GM21529 (cell line): ENCODE results near the gene RNF44.

ENCODE experiments used
- ATAC-seq: cut with Tn5 transposase; IDR thresholded peaks from one replicate; pipeline ENCODE4 v1.9.1; 2021; ENCODE audit not compliant: unreplicated experiment

Gene RNF44

GRCh38 chr5:176536902-176537553 lies at the start of gene RNF44:
RNF44 (minus strand) TSS chr5:176537402; CDS start chr5:176532472, 4,930 bp downstream.
- peak; percentile 52 for ATAC-seq

GRCh38 chr5:176583076-176583475 lies 45.9 kb upstream of the RNF44 start:
- no peak for ATAC-seq

GRCh38 chr5:176581361-176581760 lies 44.2 kb upstream of the RNF44 start:
- ATAC-seq = no peak

DNA sequence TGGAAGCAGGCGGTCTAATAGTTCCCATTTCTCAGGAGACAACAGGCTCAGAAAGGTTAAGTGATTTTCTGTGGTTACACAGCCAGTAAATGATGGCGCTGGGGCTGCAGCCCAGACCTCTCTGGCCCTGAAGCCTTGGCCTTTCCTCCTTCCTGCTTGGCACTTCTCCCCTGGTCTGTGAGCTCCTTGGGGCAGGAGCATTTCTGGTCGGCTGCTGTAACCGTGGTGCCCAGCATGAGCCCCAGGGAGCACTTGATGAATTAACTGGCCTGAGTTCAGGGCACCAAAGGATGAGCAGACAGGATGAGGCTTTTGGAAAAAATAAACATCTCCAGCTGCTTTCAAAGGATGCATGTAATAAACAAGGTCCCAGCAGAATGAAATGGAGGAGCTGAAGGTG lies 42.1 kb upstream of the RNF44 start:
- ATAC-seq = no peak

DNA sequence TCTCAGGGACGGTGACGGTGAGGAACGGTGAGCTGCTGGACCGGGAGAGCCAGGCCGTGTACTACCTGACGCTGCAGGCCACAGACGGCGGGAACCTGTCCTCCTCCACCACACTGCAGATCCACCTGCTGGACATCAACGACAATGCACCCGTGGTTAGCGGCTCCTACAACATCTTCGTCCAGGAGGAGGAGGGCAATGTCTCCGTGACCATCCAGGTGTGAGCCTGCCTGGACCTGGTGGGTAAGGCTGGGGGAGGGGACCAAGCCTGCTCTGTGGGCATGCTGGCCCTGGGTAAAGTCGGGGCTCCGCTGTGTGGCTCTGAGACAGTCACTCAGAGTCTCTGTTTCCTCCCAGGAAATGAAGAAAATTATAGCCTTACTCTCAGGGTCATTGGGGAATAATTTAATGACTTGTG lies 41.2 kb upstream of the RNF44 start:
- ATAC-seq = no peak

DNA sequence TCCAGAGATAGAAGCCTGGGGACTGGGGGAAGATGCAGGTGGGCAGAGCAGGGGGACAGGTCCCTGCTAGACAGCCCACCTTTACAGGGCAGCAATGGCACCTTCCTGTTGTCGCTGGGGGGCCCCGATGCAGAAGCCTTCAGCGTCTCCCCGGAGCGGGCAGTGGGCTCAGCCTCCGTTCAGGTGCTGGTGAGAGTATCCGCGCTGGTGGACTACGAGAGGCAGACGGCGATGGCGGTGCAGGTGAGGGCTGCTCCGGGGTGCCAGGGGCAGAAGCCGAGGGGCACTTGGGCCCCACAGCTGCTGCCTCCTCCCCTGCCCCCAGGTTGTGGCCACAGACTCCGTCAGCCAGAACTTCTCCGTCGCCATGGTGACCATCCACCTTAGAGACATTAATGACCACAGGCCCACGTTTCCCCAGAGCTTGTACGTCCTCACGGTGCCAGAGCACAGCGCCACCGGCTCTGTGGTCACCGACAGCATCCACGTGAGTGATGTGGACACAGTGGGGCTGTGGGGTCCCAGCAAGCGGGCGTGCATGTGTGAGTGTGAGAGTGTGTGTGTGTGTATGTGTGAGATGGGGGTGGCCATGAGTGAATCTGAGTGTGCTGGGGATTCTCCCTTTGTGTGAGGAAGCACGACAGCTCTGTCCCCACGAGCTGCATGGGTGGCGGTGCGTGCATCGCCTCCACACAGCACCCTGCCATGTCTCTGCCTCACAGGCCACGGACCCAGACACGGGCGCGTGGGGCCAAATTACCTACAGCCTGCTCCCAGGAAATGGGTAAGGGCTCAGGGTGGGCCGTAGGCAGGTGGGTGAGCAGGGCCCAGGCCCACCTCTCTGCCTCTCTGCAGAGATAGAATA lies 40.3 kb upstream of the RNF44 start:
- no peak for ATAC-seq

- ATAC-seq = no peak
These were observed 38.6 kb upstream of the RNF44 start for GRCh38 chr5:176575488-176576422.

DNA sequence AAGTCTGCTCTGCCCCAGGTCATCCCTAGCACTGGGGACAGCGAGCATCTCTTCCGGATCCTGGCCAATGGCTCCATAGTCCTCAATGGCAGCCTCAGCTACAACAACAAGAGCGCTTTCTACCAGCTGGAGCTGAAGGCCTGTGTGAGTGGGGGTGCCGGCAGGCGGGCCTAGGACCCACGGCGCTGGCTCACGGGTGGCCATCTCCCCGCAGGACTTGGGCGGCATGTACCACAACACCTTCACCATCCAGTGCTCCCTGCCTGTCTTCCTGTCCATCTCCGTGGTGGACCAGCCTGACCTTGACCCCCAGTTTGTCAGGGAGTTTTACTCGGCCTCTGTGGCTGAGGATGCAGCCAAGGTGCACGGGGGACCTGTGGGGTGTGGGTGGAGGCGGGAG lies 37.9 kb upstream of the RNF44 start:
- no peak for ATAC-seq

GRCh38 chr5:176574297-176574591 lies 37.0 kb upstream of the RNF44 start:
- ATAC-seq = no peak

- no peak for ATAC-seq
These were observed 36.5 kb upstream of the RNF44 start for GRCh38 chr5:176573564-176574296.

- ATAC-seq = no peak
These were observed 32.8 kb upstream of the RNF44 start for GRCh38 chr5:176570044-176570443.

DNA sequence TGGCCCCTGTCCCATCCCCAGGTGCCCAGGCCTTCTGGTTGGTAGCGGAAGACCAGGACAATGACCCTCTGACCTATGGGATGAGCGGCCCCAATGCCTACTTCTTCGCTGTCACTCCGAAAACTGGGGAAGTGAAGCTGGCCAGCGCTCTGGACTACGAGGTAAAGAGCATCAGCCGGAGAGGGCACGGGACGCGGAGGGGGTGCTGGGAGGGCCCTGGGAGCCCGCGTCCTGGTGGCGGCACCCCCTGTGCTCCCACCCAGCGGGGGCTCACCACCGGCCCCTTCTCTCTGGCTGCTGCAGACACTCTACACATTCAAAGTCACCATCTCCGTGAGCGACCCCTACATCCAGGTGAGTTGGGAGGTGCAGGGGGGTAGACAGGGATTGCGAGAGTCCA lies 31.5 kb upstream of the RNF44 start:
- ATAC-seq = no peak

DNA sequence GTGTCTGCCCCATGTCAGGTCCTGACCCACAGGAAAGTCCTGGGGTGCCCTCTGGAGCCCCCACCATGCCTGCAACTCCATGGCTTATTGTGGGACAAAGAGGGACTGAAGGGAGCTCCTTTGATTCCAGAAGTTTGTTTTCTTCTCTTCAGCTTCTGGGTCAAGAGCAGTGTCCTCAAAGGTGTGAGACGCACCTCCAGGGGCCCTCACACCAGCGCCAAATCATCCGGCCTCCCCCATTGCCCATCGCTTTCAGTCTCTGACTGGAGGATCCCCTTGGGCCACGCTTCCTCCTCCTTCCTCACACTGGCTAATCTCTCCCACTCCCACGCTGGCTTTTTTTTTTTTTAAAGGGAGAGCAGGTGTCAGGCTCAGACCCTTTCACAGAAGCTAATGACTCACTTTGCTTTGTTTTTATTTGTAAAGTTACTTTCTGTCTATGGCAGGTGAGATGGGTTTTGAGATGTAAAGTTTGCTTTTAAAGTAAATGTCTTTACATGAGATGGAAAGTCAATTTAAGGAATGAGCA lies 28.6 kb upstream of the RNF44 start:
- no peak for ATAC-seq

DNA sequence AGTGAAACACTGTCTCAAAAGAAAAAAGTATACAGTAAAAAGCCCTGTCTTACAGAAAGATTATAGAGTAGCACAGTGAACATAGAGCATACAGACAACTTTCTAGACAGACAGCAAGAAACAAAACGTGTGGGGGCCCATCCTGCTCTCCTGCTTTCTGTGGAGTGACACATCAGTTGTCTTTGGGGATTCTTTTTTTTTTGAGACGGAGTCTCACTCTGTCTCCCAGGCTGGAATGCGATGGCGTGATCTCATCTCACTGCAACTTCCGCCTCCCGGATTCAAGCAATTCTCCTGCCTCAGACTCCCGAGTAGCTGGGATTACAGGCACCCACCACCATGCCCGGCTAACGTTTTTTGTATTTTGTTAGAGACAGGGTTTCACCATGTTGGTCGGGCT lies 26.8 kb upstream of the RNF44 start:
- ATAC-seq = no peak

DNA sequence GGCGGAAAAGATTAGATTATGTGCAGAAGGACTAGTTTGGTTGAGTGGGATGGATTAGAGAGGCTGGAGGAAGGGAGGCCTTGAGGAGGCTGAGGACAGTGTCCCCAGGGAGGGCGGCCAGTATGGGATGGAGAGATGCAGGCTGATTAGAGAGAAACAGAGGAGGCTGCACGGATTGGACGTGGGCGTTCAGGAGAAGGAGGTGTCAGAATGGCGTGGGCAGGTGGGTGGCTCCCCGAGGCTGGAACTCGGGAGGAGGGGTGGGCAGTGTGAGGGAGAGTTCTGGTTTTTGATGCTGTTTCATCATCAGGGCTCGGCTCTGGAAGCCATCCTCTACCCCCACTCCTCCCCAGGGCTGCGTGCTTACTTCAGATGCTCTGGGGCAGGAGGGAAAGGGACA lies 25.0 kb upstream of the RNF44 start:
- no peak for ATAC-seq

DNA sequence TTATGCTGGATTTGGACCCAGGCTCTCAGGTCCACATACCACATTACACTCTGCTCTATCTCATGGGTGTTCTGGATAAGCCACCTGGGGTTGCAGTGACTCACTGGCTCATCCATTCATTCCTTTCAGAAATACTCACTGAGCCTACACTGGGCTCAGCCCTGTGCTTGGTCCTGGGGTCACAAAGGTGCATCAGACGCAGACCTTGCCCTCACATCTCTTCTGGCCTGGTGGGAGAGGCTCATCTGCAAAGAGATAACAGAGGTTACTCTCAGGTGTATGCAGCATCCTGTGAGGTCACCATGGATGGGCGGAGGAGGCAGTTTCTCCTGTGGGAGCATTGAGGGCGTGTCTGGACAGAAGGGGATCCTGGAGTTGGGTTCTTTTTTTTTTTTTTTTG lies 24.1 kb upstream of the RNF44 start:
- ATAC-seq = no peak

- no peak for ATAC-seq
These were observed 23.2 kb upstream of the RNF44 start for GRCh38 chr5:176560364-176560763.

- no peak for ATAC-seq
These were observed 22.5 kb upstream of the RNF44 start for GRCh38 chr5:176559683-176560082.

DNA sequence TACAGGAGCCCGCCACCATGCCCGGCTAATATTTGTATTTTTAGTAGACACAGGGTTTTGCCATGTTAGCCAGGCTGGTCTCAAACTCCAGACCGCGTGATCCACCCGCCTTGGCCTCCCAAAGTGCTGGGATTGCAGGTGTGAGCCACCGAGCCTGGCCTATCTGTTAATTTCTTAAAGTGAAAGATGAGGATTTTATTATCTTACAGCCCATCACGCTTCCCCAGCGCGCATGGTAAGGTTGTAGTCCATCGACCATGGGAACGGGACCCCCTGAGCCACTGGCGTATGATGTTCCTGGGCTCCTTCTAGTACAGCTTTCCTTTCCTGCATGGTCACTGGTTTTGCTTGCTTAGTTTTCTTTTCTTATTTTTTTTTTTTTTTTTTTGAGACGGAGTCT lies 20.6 kb upstream of the RNF44 start:
- ATAC-seq = no peak

DNA sequence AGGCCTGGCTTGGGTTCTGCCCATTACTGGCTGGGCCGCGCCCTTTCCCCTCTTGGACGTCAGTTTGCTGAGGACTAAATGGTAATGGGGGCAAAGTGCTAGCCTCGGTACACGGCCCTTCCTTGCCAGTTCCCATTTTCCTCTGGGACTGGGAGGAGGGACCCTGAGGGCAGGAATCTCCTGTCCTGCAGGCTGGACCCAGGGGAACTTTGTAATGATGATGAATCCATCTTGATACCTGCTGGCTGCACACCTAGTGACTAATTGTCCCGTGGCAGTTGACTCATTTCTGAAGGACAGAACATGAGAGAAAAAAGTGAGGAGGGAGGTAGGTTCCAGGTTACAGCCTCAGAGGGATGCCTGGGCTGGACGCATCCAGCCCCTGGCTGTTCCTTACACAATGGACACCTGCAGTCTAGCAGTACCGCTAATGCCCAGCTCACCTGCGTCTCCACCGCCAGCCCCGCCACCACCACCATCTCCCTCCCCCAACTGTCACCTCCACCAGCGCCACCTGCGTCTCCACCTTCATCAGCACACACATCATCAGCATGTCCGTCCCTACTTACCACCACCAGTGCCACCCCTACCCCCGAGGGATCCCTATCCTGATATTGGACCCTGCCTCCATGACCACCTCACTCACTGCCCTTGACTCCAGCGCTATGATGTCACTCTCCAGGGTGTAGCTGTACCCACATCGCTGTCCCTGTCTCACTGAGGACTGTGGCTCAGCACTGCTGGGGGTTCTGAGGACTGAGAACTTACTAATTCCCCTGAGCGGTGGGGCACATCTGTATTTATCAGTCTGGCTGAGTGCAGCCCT lies 16.3 kb upstream of the RNF44 start:
- no peak for ATAC-seq
